ENCODE measurements around the gene ASGR1. TPM values are rescaled to one million over a fixed set of nuclear protein-coding genes. Genes with fewer than 3 reads are reported as not detected.
"Not testable (repeated sequence)": the region's sequence is repeated elsewhere in the genome, so short reads cannot be mapped to it uniquely, and the experiment has no call there.

ASGR1 gene
- total RNA-seq, 1 donor, result 4.6 TPM

DNA sequence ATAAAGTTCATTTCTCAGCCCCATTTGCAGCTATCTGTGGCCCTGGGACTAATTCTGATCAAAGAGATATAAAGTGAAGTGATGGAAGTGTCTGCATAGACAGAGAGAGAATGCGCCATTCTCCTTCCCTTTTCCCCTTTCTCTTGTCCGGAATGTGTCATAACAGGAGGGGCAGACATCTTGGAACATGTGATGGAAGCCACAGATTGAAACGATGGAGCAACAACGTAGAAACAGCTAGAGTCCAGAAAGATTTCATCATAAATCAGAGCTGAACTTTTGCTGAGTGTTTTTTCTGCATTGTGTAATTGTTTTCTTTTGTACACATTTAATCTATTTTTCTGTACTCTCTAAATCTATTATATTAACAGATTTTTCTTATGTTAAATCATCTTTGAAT, 11.3 kb downstream of the ASGR1 start:
- peaks cover 59% of the 10 kb centered on the region for H3K4me1 ChIP-seq (ENCODE audit: insufficient read depth, low read length)
- H3K27me3 ChIP-seq (ENCODE audit: insufficient read depth, low read length), result no peaks in the 10 kb centered on the region
- no peaks in the 10 kb centered on the region for H3K9me3 ChIP-seq (ENCODE audit: low read depth, low read length)
- H3K4me3 ChIP-seq (ENCODE audit: low read length), result no peak overlapping the region

DNA sequence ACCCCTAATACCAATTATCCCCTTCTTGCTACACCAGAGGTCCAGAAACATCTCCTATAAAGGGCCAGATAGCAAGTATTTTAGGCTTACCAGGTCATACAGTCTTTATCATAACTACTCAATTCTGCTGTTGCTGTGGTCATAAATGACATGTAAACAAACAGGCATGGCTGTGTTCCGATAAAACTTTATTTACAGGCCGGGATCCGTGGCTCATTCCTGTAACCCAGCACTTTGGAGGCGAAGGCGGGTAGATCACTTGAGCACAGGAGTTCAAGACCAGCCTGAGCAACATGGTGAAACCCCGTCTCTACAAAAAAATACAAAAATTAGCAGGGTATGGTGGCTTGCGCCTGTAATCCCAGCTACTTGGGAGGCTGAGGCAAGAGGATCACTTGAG, 12.3 kb downstream of the ASGR1 start:
- Histone ChIP-seq H3K4me3 (ENCODE audit: low read length) (no peak overlapping the region), H3K4me1 (ENCODE audit: insufficient read depth, low read length) (peaks cover 49% of the 10 kb centered on the region), H3K9me3 (ENCODE audit: low read depth, low read length) (no peaks in the 10 kb centered on the region), H3K27me3 (ENCODE audit: insufficient read depth, low read length) (no peaks in the 10 kb centered on the region)

DNA sequence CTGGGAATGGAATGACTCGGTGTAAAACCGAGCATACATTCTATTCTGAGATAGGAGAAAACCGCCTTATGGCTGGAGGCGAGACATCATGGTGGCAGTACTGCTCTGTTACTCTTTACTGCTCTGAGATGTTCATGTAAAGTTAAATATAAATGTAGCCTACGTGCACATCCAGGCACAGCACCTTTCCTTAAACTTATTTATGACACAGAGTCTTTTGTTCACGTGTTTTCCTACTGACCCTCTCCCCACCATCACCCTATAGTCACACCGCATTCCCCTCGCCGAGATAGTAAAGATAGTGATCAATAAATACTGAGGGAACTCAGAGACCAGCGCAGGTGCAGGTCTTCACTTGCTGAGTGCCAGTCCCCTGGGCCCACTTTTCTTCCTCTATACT, 19.6 kb downstream of the ASGR1 start:
- peaks cover 18% of the 10 kb centered on the region for H3K4me1 ChIP-seq (ENCODE audit: insufficient read depth, low read length)
- not testable (repeated sequence) for H3K9me3 ChIP-seq (ENCODE audit: low read depth, low read length); H3K4me3 ChIP-seq (ENCODE audit: low read length); H3K27me3 ChIP-seq (ENCODE audit: insufficient read depth, low read length)

DNA sequence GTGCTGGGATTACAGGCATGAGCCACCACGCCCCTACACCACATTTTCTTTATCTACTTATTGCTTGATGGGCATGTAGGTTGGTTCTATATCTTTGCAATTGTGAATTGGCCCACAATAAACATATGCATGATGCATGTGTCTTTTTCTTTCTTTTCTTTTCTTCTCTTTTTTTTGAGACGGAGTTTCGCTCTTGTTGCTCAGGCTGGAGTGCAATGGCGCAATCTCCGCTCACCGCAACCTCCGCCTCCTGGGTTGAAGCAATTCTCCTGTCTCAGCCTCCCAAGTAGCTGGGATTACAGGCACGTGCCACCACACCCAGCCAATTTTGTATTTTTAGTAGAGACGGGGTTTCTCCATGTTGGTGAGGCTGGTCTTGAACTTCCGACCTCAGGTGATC, 20.7 kb downstream of the ASGR1 start:
- H3K9me3 ChIP-seq (ENCODE audit: low read depth, low read length); H3K27me3 ChIP-seq (ENCODE audit: insufficient read depth, low read length); H3K4me3 ChIP-seq (ENCODE audit: low read length): not testable (repeated sequence)
- peaks cover 18% of the 10 kb centered on the region for H3K4me1 ChIP-seq (ENCODE audit: insufficient read depth, low read length)

DNA sequence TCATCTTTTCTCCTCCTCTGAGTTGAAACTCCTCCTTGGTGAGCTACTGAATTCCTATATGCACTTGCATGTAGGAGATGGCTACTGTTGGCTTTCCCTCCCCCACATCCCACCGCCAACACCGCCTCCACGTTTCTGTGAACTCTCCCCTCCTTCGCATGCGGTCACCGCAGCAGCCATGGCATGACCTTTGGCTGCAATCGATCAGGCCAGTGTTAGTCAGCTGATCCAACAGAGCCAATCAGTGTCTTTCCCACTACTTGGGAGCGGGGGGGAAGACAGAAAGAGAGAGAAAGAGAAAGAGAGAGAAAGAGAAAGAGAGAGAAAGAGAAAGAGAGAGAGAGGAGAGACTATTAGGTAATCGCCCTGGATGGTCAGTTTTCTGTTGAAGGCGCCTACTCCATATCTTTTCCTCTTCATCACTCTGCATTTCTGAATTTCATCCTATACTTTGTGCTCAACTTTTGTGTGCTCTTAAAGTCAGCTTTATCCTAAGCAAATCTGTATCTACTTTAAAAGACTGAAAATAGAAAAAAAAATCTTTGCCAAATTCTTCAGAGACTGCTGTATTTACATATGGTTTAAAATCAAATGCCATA, 22.7 kb downstream of the ASGR1 start:
- Histone ChIP-seq H3K4me3 (ENCODE audit: low read length) (no peak overlapping the region), H3K9me3 (ENCODE audit: low read depth, low read length) (no peaks in the 10 kb centered on the region), H3K27me3 (ENCODE audit: insufficient read depth, low read length) (no peaks in the 10 kb centered on the region), H3K4me1 (ENCODE audit: insufficient read depth, low read length) (peaks cover 18% of the 10 kb centered on the region)

DNA sequence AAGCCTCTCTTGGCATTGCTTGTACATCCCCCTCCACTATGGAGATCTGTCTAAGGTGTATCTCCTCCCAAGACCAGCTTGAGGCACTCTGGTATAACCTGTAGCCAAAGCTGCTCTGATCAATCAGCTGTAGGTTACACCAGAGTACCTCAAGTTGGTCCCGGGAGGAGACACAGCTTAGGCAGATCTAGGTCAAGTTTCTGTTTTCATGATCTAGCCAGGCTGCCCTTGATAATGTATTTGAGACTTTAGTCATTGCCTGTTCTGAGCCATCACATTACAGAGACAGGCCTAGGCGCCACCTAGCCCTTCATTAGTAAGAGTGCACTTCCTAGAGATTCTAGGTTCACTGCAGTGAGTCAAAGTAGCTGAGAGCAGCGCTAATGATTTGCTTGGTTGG, 31.4 kb downstream of the ASGR1 start:
- Histone ChIP-seq H3K4me1 (ENCODE audit: insufficient read depth, low read length) (no peaks in the 10 kb centered on the region), H3K9me3 (ENCODE audit: low read depth, low read length) (no peaks in the 10 kb centered on the region), H3K27me3 (ENCODE audit: insufficient read depth, low read length) (no peaks in the 10 kb centered on the region), H3K4me3 (ENCODE audit: low read length) (no peak overlapping the region)

DNA sequence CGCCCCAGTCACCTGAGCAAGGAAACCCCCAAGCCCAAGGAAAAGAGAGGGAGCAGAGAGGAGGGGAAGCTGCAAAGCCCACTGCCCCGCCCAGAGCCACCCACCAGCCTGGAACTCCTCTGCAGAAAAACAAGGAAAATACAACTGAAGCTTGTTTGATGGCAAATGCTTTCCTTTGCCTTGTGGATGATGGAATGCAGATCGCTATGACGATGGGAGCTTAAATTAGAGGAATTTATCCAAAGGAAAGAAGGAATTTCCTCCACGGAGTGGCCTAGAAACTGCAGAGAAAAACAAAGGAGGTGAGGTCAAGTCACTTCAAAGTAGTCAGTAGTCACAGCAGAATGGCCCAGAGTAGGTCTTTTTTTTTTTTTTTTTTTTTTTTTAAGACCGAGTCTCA, 33.1 kb downstream of the ASGR1 start:
- Histone ChIP-seq H3K27me3 (ENCODE audit: insufficient read depth, low read length) (no peaks in the 10 kb centered on the region), H3K4me3 (ENCODE audit: low read length) (no peak overlapping the region), H3K9me3 (ENCODE audit: low read depth, low read length) (no peaks in the 10 kb centered on the region), H3K4me1 (ENCODE audit: insufficient read depth, low read length) (no peaks in the 10 kb centered on the region)

DNA sequence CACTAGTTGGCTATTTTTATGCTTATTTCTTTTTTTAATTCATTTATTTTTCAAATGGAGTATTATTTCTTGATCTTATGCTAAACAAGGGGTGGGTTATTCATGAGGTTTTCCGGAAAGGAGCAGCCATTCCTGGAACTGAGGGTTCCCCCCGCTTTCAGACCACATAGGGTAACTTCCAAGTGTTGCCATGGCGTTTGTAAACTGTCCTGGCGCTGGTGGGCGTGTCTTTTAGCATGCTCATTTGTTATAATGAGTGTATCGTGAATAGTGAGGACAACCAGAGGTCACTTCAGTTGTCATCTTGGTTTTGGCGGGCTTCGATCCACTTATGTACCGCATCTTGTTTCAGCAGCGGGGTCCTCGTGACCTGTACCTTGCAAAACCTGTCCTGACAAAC, 35.0 kb downstream of the ASGR1 start:
- Histone ChIP-seq H3K4me1 (ENCODE audit: insufficient read depth, low read length) (peaks cover 7% of the 10 kb centered on the region), H3K9me3 (ENCODE audit: low read depth, low read length) (no peaks in the 10 kb centered on the region), H3K4me3 (ENCODE audit: low read length) (no peak overlapping the region), H3K27me3 (ENCODE audit: insufficient read depth, low read length) (no peaks in the 10 kb centered on the region)

DNA sequence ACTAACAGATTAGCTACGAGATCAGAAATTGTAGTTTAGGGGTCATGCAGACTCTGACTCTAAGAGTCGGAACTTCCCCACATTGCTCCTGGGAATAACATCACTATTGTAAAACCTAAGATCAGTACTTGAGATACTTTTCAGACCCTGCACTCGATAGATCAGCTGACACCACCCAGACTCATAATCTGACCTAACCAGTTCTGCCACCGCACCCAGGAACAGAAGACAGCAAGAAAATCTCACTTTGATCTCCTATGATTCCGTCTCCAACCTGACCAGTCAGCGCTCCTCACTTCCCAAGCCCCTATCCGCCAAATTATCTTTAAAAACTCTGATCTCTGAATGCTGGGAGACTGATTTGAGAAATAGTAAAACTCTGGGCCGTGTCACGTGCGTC, 37.3 kb downstream of the ASGR1 start:
- Histone ChIP-seq H3K4me3 (ENCODE audit: low read length) (no peak overlapping the region), H3K27me3 (ENCODE audit: insufficient read depth, low read length) (peaks cover 3% of the 10 kb centered on the region), H3K9me3 (ENCODE audit: low read depth, low read length) (no peaks in the 10 kb centered on the region), H3K4me1 (ENCODE audit: insufficient read depth, low read length) (peaks cover 23% of the 10 kb centered on the region)

DNA sequence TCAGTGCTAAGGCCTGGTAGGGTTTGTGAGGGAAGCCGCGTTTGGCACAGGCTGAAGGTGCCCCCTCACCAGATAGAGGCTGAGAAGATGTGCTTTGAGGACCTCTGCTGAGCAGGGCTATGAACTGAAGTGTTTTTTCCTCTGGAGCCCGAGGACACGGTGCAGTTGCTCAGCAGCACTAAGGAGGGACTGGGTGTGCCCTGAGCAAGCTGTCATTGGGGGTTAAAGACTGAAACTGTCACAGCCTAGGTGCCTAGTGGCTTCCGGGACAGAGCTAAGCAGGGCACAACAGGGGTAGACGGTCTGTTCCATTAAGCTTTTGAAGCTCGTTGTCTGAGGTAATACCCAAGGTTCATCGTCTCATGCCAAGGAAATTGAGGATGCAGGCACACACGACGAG, 39.8 kb downstream of the ASGR1 start:
- H3K27me3 ChIP-seq (ENCODE audit: insufficient read depth, low read length), result peaks cover 3% of the 10 kb centered on the region
- H3K4me1 ChIP-seq (ENCODE audit: insufficient read depth, low read length), result peaks cover 46% of the 10 kb centered on the region
- peak overlapping the region; percentile 27 for H3K4me3 ChIP-seq (ENCODE audit: low read length)
- no peaks in the 10 kb centered on the region for H3K9me3 ChIP-seq (ENCODE audit: low read depth, low read length)

DNA sequence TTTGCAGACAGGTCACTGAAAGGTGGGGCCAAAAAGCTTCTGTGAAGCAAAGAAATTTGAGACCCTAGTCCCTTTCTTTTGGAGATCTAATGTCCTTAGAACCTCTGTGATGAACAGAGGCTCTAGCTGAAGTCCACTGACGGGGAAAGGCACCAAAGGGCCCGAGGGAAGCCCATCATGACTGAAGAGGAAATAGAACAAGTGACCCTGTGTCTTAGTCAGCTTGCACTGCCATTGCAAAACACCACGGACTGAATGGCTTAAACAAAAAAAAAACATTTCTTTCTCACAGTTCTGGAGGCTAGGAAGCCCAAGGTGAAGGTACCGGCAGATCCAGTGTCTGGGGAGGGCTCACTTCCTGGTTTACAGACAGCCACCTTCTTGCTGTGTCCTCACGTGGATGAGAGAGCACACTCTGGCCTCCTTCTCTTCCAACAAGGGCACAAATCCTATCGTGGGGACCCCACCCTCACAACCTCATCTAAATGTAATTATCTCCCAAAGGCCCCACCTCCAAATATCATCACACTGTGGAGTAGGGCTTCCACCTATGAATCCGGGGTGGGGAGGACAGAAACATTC, 40.3 kb downstream of the ASGR1 start:
- H3K9me3 ChIP-seq (ENCODE audit: low read depth, low read length), result no peaks in the 10 kb centered on the region
- peaks cover 51% of the 10 kb centered on the region for H3K4me1 ChIP-seq (ENCODE audit: insufficient read depth, low read length)
- H3K4me3 ChIP-seq (ENCODE audit: low read length), result peak overlapping the region; percentile 27
- peaks cover 3% of the 10 kb centered on the region for H3K27me3 ChIP-seq (ENCODE audit: insufficient read depth, low read length)

DNA sequence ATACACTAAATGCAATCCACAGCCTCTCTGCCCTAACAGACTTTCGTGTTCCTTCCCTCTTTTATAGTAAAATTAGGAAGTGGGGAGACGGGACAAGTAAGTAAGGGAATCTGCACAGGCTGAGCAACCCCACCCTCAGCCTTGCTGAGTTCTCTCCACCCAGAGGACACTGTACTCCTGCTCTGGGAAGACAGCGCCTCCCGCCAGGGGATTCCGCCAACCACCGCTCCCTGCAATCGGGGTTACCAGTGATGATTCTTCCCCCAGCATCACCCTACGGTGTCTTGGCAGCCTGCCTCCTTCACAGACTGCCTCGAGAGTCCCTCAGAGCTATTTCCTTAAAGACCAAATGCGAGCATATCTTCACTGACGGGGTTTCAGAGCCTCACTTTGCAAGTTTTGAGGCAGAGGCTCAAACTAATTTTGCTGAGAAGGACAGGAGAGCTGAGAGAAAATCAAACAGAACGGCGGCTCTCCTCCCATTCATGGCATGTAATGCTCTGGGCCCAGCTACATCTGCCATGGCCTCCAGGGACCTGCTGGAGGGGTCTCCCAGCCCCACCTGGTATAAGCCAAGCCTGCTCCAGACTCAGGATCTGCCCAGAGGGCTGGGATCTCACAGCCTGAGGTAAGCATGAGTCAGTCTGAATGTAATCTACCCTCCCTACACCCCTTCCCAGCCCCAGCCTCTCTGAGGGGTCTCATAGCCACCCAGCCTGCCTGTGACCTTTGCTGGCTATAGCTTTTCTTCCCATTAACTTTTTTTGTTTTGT, 41.8 kb downstream of the ASGR1 start:
- Histone ChIP-seq H3K4me3 (ENCODE audit: low read length) (peak overlapping the region; percentile 34), H3K27me3 (ENCODE audit: insufficient read depth, low read length) (peaks cover 3% of the 10 kb centered on the region), H3K9me3 (ENCODE audit: low read depth, low read length) (no peaks in the 10 kb centered on the region), H3K4me1 (ENCODE audit: insufficient read depth, low read length) (peaks cover 64% of the 10 kb centered on the region)

DNA sequence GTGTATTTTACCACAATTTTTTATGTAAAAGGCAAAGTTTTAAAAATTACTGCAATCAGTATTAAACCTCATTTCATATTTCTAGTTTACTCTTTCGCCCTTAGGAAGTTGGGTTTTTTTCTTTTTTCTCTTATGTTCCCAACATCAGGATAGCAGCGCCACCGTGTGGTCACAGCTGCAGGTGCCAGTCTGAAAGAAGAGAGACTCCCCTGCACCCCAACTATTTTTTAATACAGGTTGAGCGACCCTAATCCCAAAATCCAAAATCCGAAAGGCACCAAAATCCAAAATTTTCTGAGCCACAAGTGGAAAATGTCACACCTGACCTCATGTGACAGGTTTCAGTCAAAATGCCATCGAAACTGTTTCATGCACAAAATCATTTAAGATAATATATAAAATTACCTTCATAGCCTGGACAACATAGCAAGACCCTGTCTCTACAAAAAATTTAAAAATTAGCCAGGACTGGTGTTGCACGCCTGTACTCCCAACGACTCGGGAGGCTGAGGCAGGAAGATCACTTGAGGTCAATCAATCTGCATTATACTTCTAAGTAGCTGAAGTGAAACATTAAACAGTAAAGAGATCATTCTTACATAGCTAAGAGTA, 42.8 kb downstream of the ASGR1 start:
- Histone ChIP-seq H3K9me3 (ENCODE audit: low read depth, low read length) (no peaks in the 10 kb centered on the region), H3K4me1 (ENCODE audit: insufficient read depth, low read length) (peaks cover 74% of the 10 kb centered on the region), H3K4me3 (ENCODE audit: low read length) (no peak overlapping the region), H3K27me3 (ENCODE audit: insufficient read depth, low read length) (peaks cover 3% of the 10 kb centered on the region)

DNA sequence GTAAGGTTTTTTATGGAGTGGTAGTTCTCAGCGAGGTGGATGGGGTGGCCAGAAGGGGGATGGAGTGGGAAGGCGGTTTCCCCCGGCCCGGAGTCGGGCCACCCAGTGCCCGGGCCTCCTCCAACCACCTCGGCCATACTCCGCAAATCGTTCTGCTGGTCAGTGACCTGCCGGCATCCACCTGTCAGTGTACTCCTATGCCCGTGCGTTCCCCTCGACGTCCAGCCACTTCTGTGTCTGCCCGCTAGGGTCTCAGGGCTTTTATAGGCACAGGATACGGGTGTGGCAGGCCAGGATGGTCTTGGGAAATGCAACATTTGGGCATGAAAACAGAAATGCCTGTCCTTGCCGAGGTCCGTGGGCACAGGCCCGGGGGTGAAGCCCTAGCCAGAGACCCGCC, 45.3 kb downstream of the ASGR1 start:
- Histone ChIP-seq H3K27me3 (ENCODE audit: insufficient read depth, low read length) (peaks cover 3% of the 10 kb centered on the region), H3K4me1 (ENCODE audit: insufficient read depth, low read length) (peaks cover 88% of the 10 kb centered on the region), H3K4me3 (ENCODE audit: low read length) (no peak overlapping the region), H3K9me3 (ENCODE audit: low read depth, low read length) (no peaks in the 10 kb centered on the region)

DNA sequence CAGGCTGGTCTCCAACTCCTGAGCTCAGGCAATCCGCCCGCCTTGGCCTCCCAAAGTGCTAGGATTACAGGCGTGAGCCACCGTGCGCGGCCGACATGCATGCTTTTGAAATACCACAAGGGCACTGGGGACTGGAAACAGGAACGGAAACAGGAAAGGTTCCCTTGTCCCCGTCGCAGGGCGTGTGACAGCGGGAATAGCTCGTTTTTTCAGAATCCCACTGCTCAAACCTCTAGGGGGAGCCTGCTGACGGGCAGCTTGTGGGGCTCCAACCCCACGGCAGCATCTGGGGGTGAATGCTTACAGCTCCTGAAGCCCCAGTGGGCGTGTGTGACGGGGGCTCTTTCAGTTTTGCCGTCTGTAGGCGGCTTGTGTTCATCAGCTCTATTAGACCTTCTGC, 45.7 kb downstream of the ASGR1 start:
- Histone ChIP-seq H3K27me3 (ENCODE audit: insufficient read depth, low read length) (peaks cover 3% of the 10 kb centered on the region), H3K9me3 (ENCODE audit: low read depth, low read length) (no peaks in the 10 kb centered on the region), H3K4me3 (ENCODE audit: low read length) (no peak overlapping the region), H3K4me1 (ENCODE audit: insufficient read depth, low read length) (peaks cover 87% of the 10 kb centered on the region)
